ENCODE results near the gene GNAS.

The GNAS gene

GRCh38 chr20:58890518-58891085 lies 38.1 kb downstream of the GNAS start:
- Histone ChIP-seq H3K36me3 (peaks cover 7% of the 10 kb centered on the region), H3K4me3 (ENCODE audit: low read depth, low read length) (peak overlapping the region; percentile 77), H3K9me3 (no peaks in the 10 kb centered on the region), H3K4me1 (peaks cover 8% of the 10 kb centered on the region), H3K27me3 (no peaks in the 10 kb centered on the region)
- DNase-seq = peak; percentile 90
- no peak for TF ChIP-seq CTCF (IDR thresholded peaks at IDR 0.05; ENCODE audit: low read depth, low read length)

- peaks cover 13% of the 10 kb centered on the region for H3K36me3 ChIP-seq
- H3K4me3 ChIP-seq (ENCODE audit: low read depth, low read length) = peak overlapping the region; percentile 77
- TF ChIP-seq CTCF (IDR thresholded peaks at IDR 0.05; ENCODE audit: low read depth, low read length) = no peak
- no peaks in the 10 kb centered on the region for H3K27me3 ChIP-seq
- no peaks in the 10 kb centered on the region for H3K9me3 ChIP-seq
- DNase-seq = peak; percentile 83
- peaks cover 12% of the 10 kb centered on the region for H3K4me1 ChIP-seq
These were observed 38.7 kb downstream of the GNAS start for GRCh38 chr20:58891086-58891717.

GRCh38 chr20:58891718-58892140 lies 39.2 kb downstream of the GNAS start:
- Histone ChIP-seq H3K36me3 (peaks cover 18% of the 10 kb centered on the region), H3K9me3 (no peaks in the 10 kb centered on the region), H3K4me3 (ENCODE audit: low read depth, low read length) (peak overlapping the region; percentile 74), H3K27me3 (no peaks in the 10 kb centered on the region), H3K4me1 (peaks cover 14% of the 10 kb centered on the region)
- peak; percentile 50 for DNase-seq
- no peak for TF ChIP-seq CTCF (IDR thresholded peaks at IDR 0.05; ENCODE audit: low read depth, low read length)

- peak; percentile 91 for DNase-seq
- Histone ChIP-seq H3K27me3 (no peaks in the 10 kb centered on the region), H3K36me3 (peaks cover 24% of the 10 kb centered on the region), H3K4me1 (peaks cover 20% of the 10 kb centered on the region), H3K4me3 (ENCODE audit: low read depth, low read length) (peak overlapping the region; percentile 74), H3K9me3 (no peaks in the 10 kb centered on the region)
- TF ChIP-seq CTCF (IDR thresholded peaks at IDR 0.05; ENCODE audit: low read depth, low read length) = no peak
These were observed 39.8 kb downstream of the GNAS start for GRCh38 chr20:58892141-58892931.

- no peaks in the 10 kb centered on the region for H3K27me3 ChIP-seq
- H3K4me1 ChIP-seq = peaks cover 26% of the 10 kb centered on the region
- no peak for TF ChIP-seq CTCF (IDR thresholded peaks at IDR 0.05; ENCODE audit: low read depth, low read length)
- peak overlapping the region; percentile 74 for H3K4me3 ChIP-seq (ENCODE audit: low read depth, low read length)
- H3K9me3 ChIP-seq = no peaks in the 10 kb centered on the region
- no peak for DNase-seq
- H3K36me3 ChIP-seq = peaks cover 29% of the 10 kb centered on the region
These were observed 40.4 kb downstream of the GNAS start for GRCh38 chr20:58892932-58893224.

Measured in BE2C (cell line).